GM21367 (cell line): ENCODE results near the gene ANKRD28.
A peak's percentile ranks its signal among the peaks of the same experiment; 100 is the strongest.
"Not testable (repeated sequence)": the region's sequence is repeated elsewhere in the genome, so short reads cannot be mapped to it uniquely, and the experiment has no call there.

ENCODE experiments used
- ATAC-seq: cut with Tn5 transposase; IDR thresholded peaks from one replicate; pipeline ENCODE4 v1.9.1; 2021; ENCODE audit not compliant: unreplicated experiment

Gene ANKRD28

GRCh38 chr3:15778332-15778858, 19.4 kb downstream of the ANKRD28 start:
- no peak for ATAC-seq

GRCh38 chr3:15774931-15775560, 22.7 kb downstream of the ANKRD28 start:
- ATAC-seq, result not testable (repeated sequence)

DNA sequence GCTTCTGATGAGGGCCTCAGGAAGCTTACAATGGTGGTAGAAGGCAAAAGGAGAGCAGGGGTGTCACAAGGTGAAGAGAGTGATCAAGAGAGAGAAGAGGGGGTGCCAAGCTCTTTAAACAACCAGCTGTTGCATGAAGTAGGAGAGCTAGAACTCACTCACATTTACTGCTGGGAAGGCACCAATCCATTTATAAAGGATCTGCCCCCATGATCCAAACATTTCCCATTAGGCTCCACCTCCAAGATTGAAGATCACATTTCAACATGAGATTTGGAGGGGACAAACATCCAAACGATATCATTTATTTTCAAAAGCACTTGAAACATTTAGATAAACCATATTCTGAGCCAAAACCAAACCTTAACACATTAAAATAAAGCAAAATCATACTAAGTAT, 26.3 kb downstream of the ANKRD28 start:
- ATAC-seq, result no peak

GRCh38 chr3:15769256-15769915, 28.4 kb downstream of the ANKRD28 start:
- ATAC-seq, result no peak

DNA sequence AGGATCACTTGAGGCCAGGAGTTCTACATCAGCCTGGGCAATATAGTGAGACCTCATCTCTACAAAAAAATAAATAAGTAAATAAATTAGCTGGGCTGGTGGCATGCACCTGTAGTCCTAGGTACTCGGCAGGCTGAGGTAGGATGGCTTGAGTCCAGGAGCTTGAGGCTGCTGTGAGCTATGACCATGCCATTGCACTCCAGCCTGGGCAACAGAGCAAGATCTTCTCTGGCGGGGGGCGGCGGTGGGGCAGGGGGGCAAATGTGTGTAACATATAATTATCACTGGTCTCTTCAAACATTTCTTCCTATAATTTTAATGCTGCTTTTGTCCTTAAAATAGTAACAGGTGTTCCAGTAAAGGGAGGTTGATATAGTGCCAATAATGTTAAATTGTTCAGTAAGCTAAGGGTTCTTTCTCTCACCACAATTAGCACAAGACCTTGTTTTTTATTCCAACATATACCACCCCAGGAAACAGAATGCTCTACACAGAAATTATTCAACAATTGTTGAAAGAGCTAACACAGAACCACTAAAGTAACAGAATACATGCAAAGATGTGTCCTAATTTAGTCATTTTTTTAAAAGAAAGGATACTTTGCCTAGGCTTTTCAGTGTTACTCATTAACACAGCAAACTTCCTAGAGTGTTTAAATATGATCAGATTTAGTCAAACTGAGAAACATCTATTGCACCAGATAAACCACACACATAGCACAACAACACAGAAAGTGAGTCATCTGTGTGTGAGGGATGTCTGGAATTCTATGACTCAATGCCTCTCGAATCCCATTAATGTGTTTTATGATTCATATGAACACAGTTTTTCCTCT, 29.1 kb downstream of the ANKRD28 start:
- ATAC-seq, result peak; percentile 81

- no peak for ATAC-seq
Observed at GRCh38 chr3:15766406-15766805, 31.4 kb downstream of the ANKRD28 start.

GRCh38 chr3:15758295-15758694, 39.5 kb downstream of the ANKRD28 start:
- ATAC-seq, result no peak

GRCh38 chr3:15757824-15758223, 40.0 kb downstream of the ANKRD28 start:
- ATAC-seq, result no peak

DNA sequence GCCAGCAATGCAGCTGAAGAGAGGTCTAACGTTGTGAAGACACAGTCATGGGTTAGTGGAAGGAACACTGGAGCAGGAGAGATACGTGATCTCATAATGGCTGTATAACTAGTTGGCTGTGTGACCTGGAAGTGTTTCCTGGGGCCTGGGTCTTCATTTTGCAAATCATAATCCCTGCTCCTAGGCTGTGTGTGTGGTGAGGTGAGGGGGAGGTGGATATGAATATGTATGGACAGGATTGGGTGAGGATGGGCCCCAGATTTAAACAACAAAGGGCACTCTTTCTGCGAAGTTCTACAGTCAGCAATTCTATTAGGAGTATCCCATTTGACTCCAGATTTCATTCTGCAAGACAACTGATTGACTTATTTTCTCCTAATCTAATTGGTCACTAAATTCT, 41.3 kb downstream of the ANKRD28 start:
- no peak for ATAC-seq

- ATAC-seq, result no peak
Observed at GRCh38 chr3:15755780-15756179, 42.0 kb downstream of the ANKRD28 start.

- ATAC-seq, result no peak
Observed at GRCh38 chr3:15755181-15755580, 42.6 kb downstream of the ANKRD28 start.

DNA sequence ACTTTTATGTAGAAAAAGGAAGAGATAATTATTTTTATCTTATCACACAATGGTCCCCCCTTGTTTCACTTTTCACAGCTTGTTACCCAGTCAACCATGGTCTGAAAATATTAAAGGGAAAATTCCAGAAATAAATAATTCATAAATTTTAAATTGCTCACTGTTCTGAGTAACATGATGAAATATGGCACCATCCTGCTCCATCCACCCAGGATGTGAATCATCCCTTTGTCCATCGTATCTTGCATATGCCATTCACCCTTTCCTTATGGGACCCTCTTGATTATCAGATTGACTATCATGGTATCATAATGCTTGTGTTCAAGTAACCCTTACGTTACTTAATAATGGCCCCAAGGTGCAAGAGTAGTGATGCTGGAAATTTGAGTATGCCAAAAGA, 43.7 kb downstream of the ANKRD28 start:
- no peak for ATAC-seq

DNA sequence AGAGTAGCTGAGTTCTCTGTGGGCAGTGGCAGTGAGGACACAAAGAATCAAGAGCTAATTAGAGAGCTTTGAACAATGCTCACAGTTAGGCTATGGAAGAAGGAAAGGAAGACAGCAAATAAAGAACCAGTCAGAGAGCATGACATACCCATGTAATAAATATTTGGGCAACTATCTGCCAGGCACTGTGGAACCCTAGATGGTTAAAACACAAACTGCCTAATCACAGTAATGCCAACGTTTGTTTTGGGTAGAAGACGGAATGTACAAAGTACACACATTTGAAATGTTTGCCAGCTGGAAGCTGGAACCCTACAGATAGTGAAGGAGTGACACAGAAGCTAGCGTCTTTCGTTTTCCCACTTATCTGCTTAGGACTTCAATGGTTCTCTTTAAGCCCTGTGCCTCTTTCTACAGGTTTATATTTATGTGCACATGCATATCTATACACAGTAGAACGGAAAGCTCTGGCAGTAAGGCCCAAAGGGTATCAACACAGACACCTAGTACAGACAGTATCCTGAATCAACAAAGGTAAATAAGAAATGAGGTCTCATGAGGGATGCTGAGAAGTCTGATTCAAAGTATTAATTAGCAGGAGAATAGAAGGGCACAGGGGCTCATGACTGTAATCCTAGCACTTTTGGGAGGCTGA, 44.6 kb downstream of the ANKRD28 start:
- no peak for ATAC-seq

- ATAC-seq, result no peak
Observed at GRCh38 chr3:15750879-15751278, 46.9 kb downstream of the ANKRD28 start.

GRCh38 chr3:15750143-15750542, 47.6 kb downstream of the ANKRD28 start:
- ATAC-seq, result no peak

DNA sequence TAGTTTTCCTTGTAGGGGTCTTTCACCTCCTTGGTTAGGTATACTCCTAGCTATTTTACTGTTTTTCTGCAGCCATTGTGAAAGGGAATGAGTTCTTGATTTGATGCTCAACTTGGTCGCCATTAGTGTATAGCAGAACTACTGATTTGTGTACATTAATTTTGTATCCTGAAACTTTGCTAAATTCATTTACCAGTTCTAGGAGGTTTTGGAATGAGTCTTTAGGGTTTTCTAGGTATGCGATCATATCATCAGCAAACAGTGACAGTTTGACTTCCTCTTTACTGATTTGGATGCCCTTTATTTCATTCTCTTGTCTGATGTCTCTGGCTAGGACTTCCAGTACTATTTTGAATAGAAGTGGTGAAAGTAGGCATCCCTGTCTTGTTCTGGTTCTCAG, 51.9 kb downstream of the ANKRD28 start:
- ATAC-seq, result not testable (repeated sequence)

DNA sequence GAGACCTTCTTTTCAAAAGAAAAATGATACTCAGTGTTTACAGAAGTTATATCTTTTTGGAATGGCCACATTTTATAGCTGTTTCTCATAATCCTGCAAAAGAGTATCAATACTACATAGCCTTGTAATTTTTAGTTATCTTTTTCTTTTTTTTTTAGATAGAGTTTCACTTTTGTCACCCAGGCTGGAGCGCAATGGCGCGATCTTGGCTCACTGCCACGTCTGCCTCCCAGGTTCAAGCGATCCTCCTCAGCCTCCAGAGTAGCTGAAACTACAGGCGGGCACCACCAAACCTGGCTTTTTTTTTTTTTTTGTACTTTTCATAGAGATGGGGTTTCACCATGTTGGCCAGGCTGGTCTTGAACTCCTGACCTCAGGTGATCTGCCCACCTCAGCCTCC, 53.6 kb downstream of the ANKRD28 start:
- no peak for ATAC-seq

- no peak for ATAC-seq
Observed at GRCh38 chr3:15743587-15744009, 54.2 kb downstream of the ANKRD28 start.

DNA sequence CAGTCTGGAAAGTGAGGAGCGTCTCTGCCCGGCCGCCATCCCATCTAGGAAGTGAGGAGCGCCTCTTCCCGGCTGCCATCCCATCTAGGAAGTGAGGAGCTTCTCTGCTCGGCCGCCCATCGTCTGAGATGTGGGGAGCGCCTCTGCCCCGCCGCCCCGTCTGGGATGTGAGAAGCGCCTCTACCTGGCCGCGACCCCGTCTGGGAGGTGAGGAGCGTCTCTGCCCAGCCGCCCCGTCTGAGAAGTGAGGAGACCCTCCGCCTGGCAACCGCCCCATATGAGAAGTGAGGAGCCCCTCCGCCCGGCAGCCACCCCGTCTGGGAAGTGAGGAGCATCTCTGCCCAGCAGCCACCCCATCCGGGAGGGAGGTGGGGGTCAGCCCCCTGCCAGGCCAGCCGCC, 55.5 kb downstream of the ANKRD28 start:
- ATAC-seq, result not testable (repeated sequence)

GRCh38 chr3:15738616-15739005, 59.2 kb downstream of the ANKRD28 start:
- not testable (repeated sequence) for ATAC-seq

DNA sequence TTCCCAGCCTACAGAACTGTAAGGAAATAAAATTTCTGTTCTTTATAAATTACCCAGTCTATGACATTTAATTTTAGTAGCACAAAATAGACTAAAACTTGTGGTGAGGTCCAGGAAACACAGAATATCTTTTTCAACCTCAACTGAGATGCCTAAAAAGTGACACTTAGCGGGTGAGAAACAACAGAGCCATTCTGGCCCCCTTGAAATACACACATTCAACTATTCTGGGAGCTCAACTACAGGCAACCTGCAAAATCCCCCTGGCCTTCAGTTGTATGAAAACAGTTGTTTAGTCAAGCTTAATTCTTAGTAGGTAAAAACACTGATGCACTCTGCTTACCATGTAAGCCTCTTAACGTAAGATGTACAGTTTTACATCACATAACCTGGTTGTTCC, 66.8 kb downstream of the ANKRD28 start:
- no peak for ATAC-seq
